NCI-H69 (cell line): ENCODE results near the gene TMEM14C.

Experiments used
- DNase-seq: peaks from one replicate; lab custom pipeline; 2025; lab: John Stamatoyannopoulos, UW

The TMEM14C gene

DNA sequence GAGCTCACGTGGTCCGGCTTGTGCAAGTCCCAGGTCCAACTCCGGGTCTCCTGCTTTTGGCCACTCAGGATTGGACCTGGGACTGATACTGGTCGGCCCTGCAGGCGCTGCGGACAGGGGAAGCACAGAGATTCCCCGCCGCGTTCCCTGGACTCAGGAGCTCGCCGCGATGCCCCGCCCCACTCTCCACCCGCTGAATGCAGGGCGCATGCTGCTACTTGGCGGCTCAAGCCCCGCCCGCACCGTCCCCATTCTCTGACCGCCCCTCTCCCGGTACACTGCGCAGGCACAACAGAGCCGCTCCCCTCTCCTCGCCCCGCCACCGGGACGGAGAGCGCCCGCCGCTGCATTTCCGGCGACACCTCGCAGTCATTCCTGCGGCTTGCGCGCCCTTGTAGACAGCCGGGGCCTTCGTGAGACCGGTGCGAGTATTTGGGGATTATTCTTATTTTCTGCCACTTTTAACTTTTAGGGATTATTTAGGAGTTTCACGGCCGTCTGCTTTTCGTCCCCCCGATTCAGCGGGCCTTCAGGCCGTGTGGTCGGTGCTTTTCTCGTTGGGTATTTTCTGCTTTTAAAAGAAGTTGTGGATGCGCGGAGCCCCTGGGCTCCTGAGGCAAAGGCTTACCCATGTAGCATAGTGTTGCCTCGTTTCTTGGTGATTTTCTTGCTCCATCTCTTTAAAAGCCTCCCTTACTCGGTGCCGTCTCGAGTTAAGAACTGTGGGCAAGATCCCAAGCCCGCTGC, at the start of gene TMEM14C:
TMEM14C (plus strand) TSS at position 251 of the 747 bp plus-strand sequence. CDS start 1,544 bp downstream, outside the sequence.
- DNase-seq, result peak; percentile 99

GRCh38 chr6:10676403-10676802, 46.5 kb upstream of the TMEM14C start:
- DNase-seq, result no peak

GRCh38 chr6:10678456-10678855, 44.4 kb upstream of the TMEM14C start:
- no peak for DNase-seq

GRCh38 chr6:10681795-10682194, 41.1 kb upstream of the TMEM14C start:
- DNase-seq, result no peak

- DNase-seq, result no peak
Measured at GRCh38 chr6:10682355-10682988, 40.4 kb upstream of the TMEM14C start.

- DNase-seq, result no peak
Measured at GRCh38 chr6:10684618-10685017, 38.3 kb upstream of the TMEM14C start.

DNA sequence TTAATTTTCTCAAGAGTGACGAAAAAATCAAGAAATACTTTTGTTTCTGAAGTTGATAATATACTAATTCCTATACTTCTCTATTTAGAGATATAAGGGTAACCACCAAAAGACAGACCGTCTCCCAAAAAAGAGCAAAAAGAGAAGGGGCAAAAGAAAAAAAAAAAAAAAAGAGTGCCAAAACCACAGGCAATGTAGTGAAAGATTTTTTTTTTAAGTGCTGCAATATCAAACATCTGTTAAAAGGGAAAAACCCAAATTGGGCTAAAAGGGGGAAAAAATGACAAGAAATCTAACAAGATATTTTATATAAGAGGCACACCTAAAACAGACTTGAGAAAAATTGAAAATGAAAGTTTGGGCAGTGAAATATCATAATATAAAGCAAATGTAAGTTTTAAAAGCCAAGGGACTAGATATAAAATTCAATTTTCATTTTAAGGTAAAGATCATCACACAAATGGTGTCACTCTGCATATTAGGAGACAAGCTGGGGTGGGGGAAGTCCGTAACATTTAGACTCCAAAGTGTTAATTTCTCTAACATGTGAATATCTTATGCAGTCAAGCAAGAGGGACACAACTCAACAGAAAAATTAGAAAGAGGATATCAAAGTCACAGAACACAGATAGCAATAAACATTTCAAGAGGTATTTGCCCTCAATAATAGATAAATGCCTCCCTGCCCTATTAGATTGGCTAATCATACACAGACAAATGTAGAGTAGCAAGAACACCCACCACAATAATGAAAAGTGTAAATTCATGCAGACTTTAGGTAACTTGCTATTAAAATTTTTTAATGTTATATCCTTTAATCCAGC, 37.6 kb upstream of the TMEM14C start:
- no peak for DNase-seq

GRCh38 chr6:10686901-10687300, 36.0 kb upstream of the TMEM14C start:
- peak; percentile 14 for DNase-seq

DNA sequence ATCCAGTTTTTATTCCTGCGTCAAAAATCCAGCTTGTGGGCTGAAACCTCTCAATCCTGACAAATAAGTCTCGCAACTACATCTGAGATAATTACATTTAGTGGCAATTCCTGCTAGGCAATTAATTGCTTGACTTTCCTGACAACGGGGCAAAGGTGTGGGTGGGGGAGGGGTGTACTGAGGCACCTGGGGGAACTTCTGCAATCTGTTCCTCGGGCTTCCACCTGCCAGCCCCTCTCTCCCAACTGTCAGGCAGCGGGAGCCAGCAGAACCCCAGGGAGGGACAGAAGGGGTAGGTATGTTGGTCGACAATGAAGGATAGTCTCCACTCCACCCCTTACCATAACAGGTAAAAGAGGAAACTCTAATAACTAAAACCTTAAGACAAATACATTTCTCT, 35.3 kb upstream of the TMEM14C start:
- DNase-seq, result peak; percentile 84

- DNase-seq, result no peak
Measured at GRCh38 chr6:10690651-10691445, 32.0 kb upstream of the TMEM14C start.

DNA sequence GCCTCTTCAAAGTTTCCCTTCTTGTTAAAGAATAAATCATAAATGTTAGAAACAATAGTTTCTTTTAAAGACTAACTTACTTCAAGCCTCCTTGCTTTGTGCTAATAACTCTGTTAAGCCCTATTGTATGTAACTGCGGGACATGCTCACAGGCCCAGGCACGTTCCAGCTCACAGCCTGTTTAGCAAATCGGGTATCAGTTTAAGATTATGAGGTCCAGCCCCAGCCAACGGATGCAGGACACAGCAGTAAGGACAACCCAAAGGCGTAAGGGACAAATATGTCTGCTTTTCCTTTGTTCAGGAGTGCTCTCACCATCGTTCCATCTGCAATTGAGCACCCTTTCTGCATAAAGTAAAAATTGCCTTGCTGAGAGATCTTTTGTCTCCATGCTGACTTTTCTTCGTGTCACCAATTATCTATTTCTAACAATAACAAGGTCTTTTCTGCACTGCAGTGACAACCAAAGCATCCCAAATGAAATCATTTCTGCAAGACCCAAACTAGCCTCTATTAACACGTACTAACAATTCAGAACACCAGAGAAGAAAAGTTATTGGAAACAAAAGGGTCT, 29.8 kb upstream of the TMEM14C start:
- no peak for DNase-seq

- DNase-seq, result peak; percentile 98
Measured at GRCh38 chr6:10694302-10695085, 28.4 kb upstream of the TMEM14C start, which contains the start of the genes C6orf52 and PAK1IP1. TSS of gene C6orf52 (minus strand) at chr6:10694616. CDS start at chr6:10687550, 7,066 bp downstream. TSS of gene PAK1IP1 (plus strand) at chr6:10694972. CDS start at chr6:10694986, 14 bp downstream.

DNA sequence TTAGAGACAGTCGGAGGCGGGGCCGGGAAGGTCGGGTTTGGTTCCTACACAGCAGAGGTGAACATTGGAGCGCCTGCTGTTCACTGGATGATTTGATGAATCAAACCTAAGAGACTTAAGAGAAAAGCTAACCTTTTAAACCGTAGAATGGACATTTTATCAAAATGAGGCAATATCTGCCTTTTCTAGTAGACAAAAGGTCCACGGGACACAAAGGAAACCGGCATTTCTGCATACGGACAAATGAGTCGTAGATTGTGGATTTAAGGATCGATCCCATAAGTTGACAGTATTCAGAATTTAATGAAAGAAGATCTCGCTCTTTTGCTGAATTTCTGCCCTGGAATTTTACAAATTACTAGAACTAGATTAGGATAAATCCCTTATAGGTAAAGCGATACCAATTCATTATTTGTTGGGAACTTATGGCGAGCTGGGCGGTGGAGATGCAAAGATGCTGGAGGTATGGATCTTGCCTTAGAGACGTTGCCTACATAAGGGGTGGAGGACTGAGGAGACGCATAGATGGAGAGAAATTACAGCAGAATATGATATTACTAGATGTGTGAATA, 27.7 kb upstream of the TMEM14C start:
- peak; percentile 46 for DNase-seq

DNA sequence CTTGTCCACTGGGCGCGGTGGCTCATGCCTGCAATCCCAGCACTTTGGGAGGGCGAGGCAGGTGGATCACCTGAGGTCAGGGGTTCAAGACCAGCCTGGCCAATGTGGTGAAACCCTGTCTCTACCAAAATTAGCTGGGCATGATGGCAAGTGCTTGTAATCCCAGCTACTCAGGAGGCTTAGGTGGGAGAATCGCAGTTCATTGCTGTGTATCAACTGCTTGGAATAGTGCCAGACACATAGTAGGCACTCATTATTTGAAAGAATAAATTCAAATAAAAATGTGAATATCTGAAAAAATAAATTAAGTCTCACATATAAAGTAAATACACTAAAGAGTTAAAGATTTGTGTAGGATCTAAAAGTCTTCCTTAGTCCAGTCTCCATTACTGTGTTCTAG, 26.2 kb upstream of the TMEM14C start:
- DNase-seq, result no peak

DNA sequence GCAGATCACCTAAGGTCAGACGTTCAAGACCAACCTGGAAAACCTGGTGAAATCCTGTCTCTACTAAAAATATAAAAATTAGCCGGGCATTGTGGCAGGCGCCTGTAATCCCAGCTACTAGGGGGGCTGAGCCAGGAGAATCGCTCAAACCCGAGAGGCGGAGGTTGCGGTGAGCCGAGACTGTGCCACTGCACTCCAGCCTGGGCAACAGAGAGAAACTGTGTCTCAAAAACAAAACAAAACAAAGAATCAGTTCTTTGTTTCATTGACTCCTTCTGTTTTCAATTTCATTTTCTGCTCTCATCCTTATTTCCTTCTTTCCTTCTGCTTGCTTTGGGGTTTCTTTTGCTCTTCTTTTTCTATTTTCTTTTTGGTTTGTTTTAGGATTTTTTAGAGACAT, 8.9 kb upstream of the TMEM14C start:
- no peak for DNase-seq

- peak; percentile 75 for DNase-seq
Measured at GRCh38 chr6:10719296-10719963, 3.4 kb upstream of the TMEM14C start.

DNA sequence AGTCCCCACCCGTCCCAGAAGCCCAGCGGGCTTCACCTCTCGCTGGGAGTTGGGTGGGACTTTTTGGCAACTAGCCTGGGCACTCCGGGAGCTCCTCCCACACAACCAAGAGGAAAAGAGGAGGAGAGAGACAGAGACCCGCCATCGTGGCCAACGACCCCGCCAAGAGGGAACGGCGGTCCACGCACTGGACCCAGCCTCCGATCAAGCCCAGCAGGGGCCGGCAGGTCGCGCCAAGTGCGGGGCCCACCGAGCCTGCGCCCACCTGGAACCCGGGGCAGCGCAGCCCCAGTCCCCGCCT, 3.0 kb upstream of the TMEM14C start:
- DNase-seq, result peak; percentile 75

- peak; percentile 81 for DNase-seq
Measured at GRCh38 chr6:10720265-10720959, 2.5 kb upstream of the TMEM14C start.
